SK-N-SH treated with all-trans-retinoic acid at 6 μM for 48 hours (cell line): ENCODE measurements around the gene GRID1.

ENCODE experiments used
- ATAC-seq: fragments of 200-7000 bp; cut with Tn5 transposase; 3 replicates; pipeline ENCODE4 v1.9.1; 2020; ENCODE audit warnings: mild to moderate bottlenecking, moderate library complexity
- ARNTL ChIP-seq: fragments of 450-650 bp; formaldehyde crosslinking; IDR thresholded peaks from 2 replicates; pipeline ENCODE4 v1.5.0; 2020; ENCODE audit warnings: low read depth, mild to moderate bottlenecking, moderate library complexity, borderline replicate concordance
- BACH2 ChIP-seq: fragments of 250-450 bp; sonication (Bioruptor Pico); IDR thresholded peaks from 2 replicates; pipeline ENCODE4 v1.9.0; 2021; ENCODE audit warnings: mild to moderate bottlenecking, borderline replicate concordance
- CSDC2 ChIP-seq: fragments of 250-450 bp; sonication (Bioruptor Pico); IDR thresholded peaks from 2 replicates; pipeline ENCODE4 v1.5.0; 2020; ENCODE audit warnings: mild to moderate bottlenecking, moderate library complexity
- CSRNP3 ChIP-seq: fragments of 250-450 bp; sonication (Bioruptor Pico); IDR thresholded peaks from 2 replicates; pipeline ENCODE4 v1.5.1; 2021; ENCODE audit warnings: mild to moderate bottlenecking, moderate library complexity
- ESRRG ChIP-seq: fragments of 250-450 bp; sonication (Bioruptor Pico); IDR thresholded peaks from 2 replicates; pipeline ENCODE4 v1.6.1; 2021; ENCODE audit warnings: mild to moderate bottlenecking
- GLIS3 ChIP-seq: fragments of 250-450 bp; sonication (Bioruptor Pico); IDR thresholded peaks from 2 replicates; pipeline ENCODE4 v1.5.0; 2020; ENCODE audit warnings: mild to moderate bottlenecking, moderate library complexity
- ISL1 ChIP-seq: fragments of 250-450 bp; sonication (Bioruptor Pico); IDR thresholded peaks from 2 replicates; pipeline ENCODE4 v2.1.2; 2022; ENCODE audit warnings: mild to moderate bottlenecking, moderate library complexity
- OSR1 ChIP-seq: fragments of 250-450 bp; sonication (Bioruptor Pico); IDR thresholded peaks from 2 replicates; pipeline ENCODE4 v1.8.0; 2022; ENCODE audit warnings: moderate library complexity, mild to moderate bottlenecking, inconsistent platforms
- PPARA ChIP-seq: fragments of 250-450 bp; sonication (Bioruptor Pico); IDR thresholded peaks from 2 replicates; pipeline ENCODE4 v1.5.0; 2020; ENCODE audit warnings: mild to moderate bottlenecking, borderline replicate concordance
- SNAI2 ChIP-seq: fragments of 250-450 bp; sonication (Bioruptor Pico); IDR thresholded peaks from 2 replicates; pipeline ENCODE4 v1.5.0; 2020; ENCODE audit warnings: mild to moderate bottlenecking, moderate library complexity
- TCF4 ChIP-seq: fragments of 250-450 bp; sonication (Bioruptor Pico); IDR thresholded peaks from 2 replicates; pipeline ENCODE4 v1.8.0; 2021; ENCODE audit warnings: mild to moderate bottlenecking, moderate library complexity, borderline replicate concordance
- TOX ChIP-seq: fragments of 250-450 bp; sonication (Bioruptor Pico); IDR thresholded peaks from 2 replicates; pipeline ENCODE4 v1.8.0; 2021; ENCODE audit warnings: mild to moderate bottlenecking, moderate library complexity, borderline replicate concordance
- ZC3H10 ChIP-seq: fragments of 250-450 bp; sonication (Bioruptor Pico); IDR thresholded peaks from 2 replicates; pipeline ENCODE4 v1.5.1; 2021; ENCODE audit warnings: mild to moderate bottlenecking, moderate library complexity
- ZFP30 ChIP-seq: fragments of 450-650 bp; formaldehyde crosslinking; IDR thresholded peaks from 2 replicates; pipeline ENCODE4 v1.5.0; 2022; ENCODE audit warnings: mild to moderate bottlenecking, moderate library complexity
- ZNF565 ChIP-seq: fragments of 450-650 bp; formaldehyde crosslinking; conservative IDR thresholded peaks from 2 replicates; pipeline ENCODE4 v1.5.0; 2020; ENCODE audit warnings: low read depth, mild to moderate bottlenecking, moderate library complexity
- ZNF70 ChIP-seq: fragments of 450-650 bp; formaldehyde crosslinking; IDR thresholded peaks from 2 replicates; pipeline ENCODE4 v1.5.0; 2020; ENCODE audit warnings: mild to moderate bottlenecking, moderate library complexity
- ZNF8 ChIP-seq: fragments of 450-650 bp; formaldehyde crosslinking; IDR thresholded peaks from 2 replicates; pipeline ENCODE4 v1.5.0; 2020; ENCODE audit warnings: mild to moderate bottlenecking, moderate library complexity
- TF ChIP-seq, protein P1 (sequence below): fragments of 250-450 bp; sonication (Bioruptor Pico); IDR thresholded peaks from 2 replicates; pipeline ENCODE4 v1.5.0; 2020; ENCODE audit warnings: mild to moderate bottlenecking, moderate library complexity
- TF ChIP-seq, protein P2 (sequence below): fragments of 250-450 bp; sonication (Bioruptor Pico); IDR thresholded peaks from 2 replicates; pipeline ENCODE4 v1.8.0; 2021; ENCODE audit warnings: low read depth, mild to moderate bottlenecking, moderate library complexity, borderline replicate concordance
- TF ChIP-seq, protein P3 (sequence below): fragments of 250-450 bp; sonication (Bioruptor Pico); IDR thresholded peaks from 2 replicates; pipeline ENCODE4 v1.5.1; 2020; ENCODE audit warnings: low read depth, mild to moderate bottlenecking, moderate library complexity

The GRID1 gene

DNA sequence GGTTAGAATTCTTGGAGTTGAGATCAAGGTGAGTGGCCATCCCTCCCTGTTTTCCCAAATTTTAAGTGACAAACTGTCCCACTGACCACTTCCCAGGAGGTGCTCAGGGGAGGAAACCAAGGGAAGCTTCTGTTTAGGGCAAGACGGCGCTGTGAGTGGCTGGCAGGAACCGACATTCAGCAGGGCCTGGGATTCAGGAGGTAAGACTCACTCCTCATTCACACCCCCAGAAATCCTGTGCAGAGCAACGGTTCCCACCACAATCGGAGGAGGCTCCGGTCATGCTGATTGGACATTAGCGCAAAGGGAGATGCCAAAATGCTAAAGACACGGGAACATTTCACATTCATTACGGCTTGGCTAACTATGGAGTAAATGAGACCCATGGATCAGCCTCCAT lies 200.9 kb downstream of the GRID1 start:
- TF ChIP-seq ISL1 (CRISPR knock-in tag) (no peak), ZNF70 (CRISPR knock-in tag) (no peak), CSDC2 (CRISPR knock-in tag) (no peak), ZNF8 (CRISPR knock-in tag) (no peak), OSR1 (no peak), SNAI2 (CRISPR knock-in tag) (no peak), ARNTL (CRISPR knock-in tag) (no peak), PPARA (CRISPR knock-in tag) (no peak)
- TF ChIP-seq, protein P1, sequence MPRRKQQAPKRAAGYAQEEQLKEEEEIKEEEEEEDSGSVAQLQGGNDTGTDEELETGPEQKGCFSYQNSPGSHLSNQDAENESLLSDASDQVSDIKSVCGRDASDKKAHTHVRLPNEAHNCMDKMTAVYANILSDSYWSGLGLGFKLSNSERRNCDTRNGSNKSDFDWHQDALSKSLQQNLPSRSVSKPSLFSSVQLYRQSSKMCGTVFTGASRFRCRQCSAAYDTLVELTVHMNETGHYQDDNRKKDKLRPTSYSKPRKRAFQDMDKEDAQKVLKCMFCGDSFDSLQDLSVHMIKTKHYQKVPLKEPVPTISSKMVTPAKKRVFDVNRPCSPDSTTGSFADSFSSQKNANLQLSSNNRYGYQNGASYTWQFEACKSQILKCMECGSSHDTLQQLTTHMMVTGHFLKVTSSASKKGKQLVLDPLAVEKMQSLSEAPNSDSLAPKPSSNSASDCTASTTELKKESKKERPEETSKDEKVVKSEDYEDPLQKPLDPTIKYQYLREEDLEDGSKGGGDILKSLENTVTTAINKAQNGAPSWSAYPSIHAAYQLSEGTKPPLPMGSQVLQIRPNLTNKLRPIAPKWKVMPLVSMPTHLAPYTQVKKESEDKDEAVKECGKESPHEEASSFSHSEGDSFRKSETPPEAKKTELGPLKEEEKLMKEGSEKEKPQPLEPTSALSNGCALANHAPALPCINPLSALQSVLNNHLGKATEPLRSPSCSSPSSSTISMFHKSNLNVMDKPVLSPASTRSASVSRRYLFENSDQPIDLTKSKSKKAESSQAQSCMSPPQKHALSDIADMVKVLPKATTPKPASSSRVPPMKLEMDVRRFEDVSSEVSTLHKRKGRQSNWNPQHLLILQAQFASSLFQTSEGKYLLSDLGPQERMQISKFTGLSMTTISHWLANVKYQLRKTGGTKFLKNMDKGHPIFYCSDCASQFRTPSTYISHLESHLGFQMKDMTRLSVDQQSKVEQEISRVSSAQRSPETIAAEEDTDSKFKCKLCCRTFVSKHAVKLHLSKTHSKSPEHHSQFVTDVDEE (CRISPR knock-in tag) = no peak
- TF ChIP-seq, protein P2, sequence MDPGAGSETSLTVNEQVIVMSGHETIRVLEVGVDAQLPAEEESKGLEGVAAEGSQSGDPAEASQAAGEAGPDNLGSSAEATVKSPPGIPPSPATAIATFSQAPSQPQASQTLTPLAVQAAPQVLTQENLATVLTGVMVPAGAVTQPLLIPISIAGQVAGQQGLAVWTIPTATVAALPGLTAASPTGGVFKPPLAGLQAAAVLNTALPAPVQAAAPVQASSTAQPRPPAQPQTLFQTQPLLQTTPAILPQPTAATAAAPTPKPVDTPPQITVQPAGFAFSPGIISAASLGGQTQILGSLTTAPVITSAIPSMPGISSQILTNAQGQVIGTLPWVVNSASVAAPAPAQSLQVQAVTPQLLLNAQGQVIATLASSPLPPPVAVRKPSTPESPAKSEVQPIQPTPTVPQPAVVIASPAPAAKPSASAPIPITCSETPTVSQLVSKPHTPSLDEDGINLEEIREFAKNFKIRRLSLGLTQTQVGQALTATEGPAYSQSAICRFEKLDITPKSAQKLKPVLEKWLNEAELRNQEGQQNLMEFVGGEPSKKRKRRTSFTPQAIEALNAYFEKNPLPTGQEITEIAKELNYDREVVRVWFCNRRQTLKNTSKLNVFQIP = no peak
- ATAC-seq = no peak

- TF ChIP-seq ZC3H10 (CRISPR knock-in tag) (no peak), ZNF8 (CRISPR knock-in tag) (no peak)
- ATAC-seq = no peak
Measured at GRCh38 chr10:86164960-86165630, 201.5 kb downstream of the GRID1 start.

DNA sequence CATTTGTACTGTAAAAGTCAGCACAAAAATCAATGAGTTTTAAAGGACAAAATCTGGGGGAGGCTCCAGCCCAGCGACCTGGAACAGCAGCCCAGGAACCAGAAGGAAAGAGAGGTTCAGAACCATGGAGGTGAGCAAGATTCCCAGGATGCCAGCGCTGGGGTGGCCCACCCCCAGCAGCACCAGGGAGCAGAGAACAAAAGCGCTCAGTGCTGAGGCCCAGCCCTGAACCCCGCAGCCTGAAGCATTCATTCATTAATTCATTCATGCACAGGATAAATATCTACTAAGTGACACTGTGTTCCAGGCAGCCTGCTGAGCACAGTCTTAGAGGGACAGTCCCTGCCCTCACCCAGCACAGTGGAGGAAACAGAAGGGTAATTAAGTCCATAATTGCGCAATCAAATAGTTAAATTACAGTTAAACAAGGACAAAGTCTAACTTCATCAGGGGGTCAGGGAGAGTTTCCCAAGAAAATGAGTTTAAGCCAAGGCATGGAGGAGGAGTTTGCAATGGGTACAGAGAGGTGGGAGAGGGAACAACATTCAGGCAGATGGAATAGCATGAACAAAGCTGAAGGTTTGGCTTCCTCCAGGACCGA lies 202.3 kb downstream of the GRID1 start:
- no peak for ATAC-seq
- TF ChIP-seq SNAI2 (CRISPR knock-in tag) (no peak), ARNTL (CRISPR knock-in tag) (no peak), GLIS3 (no peak), OSR1 (no peak), BACH2 (CRISPR knock-in tag) (no peak)
- TF ChIP-seq, protein P3, sequence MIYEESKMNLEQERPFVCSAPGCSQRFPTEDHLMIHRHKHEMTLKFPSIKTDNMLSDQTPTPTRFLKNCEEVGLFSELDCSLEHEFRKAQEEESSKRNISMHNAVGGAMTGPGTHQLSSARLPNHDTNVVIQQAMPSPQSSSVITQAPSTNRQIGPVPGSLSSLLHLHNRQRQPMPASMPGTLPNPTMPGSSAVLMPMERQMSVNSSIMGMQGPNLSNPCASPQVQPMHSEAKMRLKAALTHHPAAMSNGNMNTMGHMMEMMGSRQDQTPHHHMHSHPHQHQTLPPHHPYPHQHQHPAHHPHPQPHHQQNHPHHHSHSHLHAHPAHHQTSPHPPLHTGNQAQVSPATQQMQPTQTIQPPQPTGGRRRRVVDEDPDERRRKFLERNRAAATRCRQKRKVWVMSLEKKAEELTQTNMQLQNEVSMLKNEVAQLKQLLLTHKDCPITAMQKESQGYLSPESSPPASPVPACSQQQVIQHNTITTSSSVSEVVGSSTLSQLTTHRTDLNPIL (CRISPR knock-in tag) = no peak

GRCh38 chr10:86163522-86164173 lies 202.9 kb downstream of the GRID1 start:
- no peak for ATAC-seq
- no peak for TF ChIP-seq CSDC2 (CRISPR knock-in tag)
- no peak for TF ChIP-seq ZNF70 (CRISPR knock-in tag)
- no peak for TF ChIP-seq PPARA (CRISPR knock-in tag)
- no peak for TF ChIP-seq BACH2 (CRISPR knock-in tag)
- TF ChIP-seq ISL1 (CRISPR knock-in tag) = no peak
- no peak for TF ChIP-seq TOX (CRISPR knock-in tag)
- no peak for TF ChIP-seq ZC3H10 (CRISPR knock-in tag)
- TF ChIP-seq, protein P2 = no peak
- TF ChIP-seq TCF4 (CRISPR knock-in tag) = no peak; the same call in 1 of the 2 replicates
- no peak for TF ChIP-seq CSRNP3
- no peak for TF ChIP-seq OSR1
- no peak for TF ChIP-seq ESRRG (CRISPR knock-in tag)
- TF ChIP-seq ZNF565 (CRISPR knock-in tag) = no peak
- no peak for TF ChIP-seq GLIS3
- no peak for TF ChIP-seq ZFP30 (CRISPR knock-in tag)
- no peak for TF ChIP-seq ZNF8 (CRISPR knock-in tag)
- TF ChIP-seq, protein P1 (CRISPR knock-in tag) = no peak
- no peak for TF ChIP-seq ARNTL (CRISPR knock-in tag)
